B cell (primary cell): ENCODE results near the gene ESPL1.

Source experiments
- CTCF ChIP-seq: fragments of 200-600 bp; IDR thresholded peaks from one replicate; pipeline ENCODE4 v1.8.0; 2022; ENCODE audit warnings: antibody characterized with exemption, mild to moderate bottlenecking
- EZH2 ChIP-seq: IDR thresholded peaks from 2 replicates; pipeline ENCODE4 v1.6.1; 2012; ENCODE audit warnings: borderline replicate concordance, low read depth, mild to moderate bottlenecking, moderate library complexity, low read length; ENCODE audit not compliant: insufficient read depth, poor library complexity, severe bottlenecking

GRCh38 chr12:53302903-53303302 lies 34.8 kb downstream of the ESPL1 start:
- TF ChIP-seq CTCF: no peak
- TF ChIP-seq EZH2: no peak
